ENCODE data around the gene PITX1. TPM values are rescaled to one million over a fixed set of nuclear protein-coding genes. Genes with fewer than 3 reads are reported as not detected.

The PITX1 gene
- total RNA-seq, 2 experiments from 2014 or later = 0.14 TPM; not detected in 1

DNA sequence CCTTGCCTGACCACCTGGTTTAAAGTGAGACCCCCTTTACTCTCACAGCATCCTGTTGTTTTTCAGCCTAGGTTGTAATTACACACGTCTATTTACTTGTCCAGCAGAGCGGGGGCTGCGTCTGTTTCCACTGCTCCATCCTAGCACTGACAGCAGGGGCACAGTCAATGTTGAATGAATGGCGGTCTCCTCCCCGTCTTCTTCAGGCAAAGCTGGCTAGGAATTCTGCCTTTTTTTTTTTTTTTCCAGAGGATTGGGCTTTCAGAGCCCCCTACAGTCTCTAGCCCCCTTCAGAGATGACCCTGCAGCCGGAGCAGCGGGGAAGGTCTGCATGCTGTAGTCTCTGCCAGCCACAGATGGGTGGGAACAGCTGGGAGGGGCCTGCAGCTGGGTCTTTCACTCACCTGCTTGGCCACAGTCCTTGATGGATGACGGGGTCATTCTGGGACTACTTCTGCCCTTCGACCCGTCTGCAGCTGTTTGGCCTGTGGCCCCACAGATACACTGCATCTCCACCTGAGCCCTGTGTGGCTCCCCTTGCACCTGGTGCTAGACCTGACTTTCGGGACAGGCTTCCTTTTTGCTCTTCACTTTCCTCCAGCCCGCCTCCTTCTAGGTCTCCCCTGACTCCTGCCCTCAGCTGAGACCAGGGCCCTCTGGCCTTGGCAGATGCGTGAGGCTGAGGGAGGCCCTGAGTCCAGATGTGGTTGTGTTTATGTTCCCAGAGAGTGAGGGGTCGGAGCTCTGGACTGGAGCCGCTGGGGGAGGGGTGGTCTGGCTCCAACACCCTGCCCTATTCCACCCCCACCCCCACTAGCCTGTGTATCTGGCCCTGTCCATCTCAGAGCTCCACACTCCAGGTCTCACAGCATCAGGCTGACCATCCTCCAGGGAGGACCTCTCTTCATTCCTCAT lies 8.0 kb downstream of the PITX1 start:
- H3K4me1 Mint-ChIP-seq = peaks cover 13% of the 10 kb centered on the region
- DNase-seq = no peak
- no peak for ATAC-seq
- H3K9me3 Mint-ChIP-seq (ENCODE audit: low read depth) = no peaks in the 10 kb centered on the region
- no peak overlapping the region for H3K4me3 Mint-ChIP-seq
- H3K36me3 Mint-ChIP-seq = peaks cover 10% of the 10 kb centered on the region
- H3K27ac Mint-ChIP-seq = no peak overlapping the region
- CTCF ChIA-PET = no interaction called here
- H3K27me3 Mint-ChIP-seq = peaks cover 53% of the 10 kb centered on the region

GRCh38 chr5:135024956-135025729 lies 8.9 kb downstream of the PITX1 start:
- Mint-ChIP-seq H3K36me3 (peaks cover 10% of the 10 kb centered on the region), H3K9me3 (ENCODE audit: low read depth) (no peaks in the 10 kb centered on the region), H3K4me3 (no peak overlapping the region), H3K4me1 (peaks cover 8% of the 10 kb centered on the region), H3K27ac (no peak overlapping the region), H3K27me3 (peaks cover 45% of the 10 kb centered on the region)
- ATAC-seq (no peak), DNase-seq (no peak)
- CTCF ChIA-PET = no interaction called here

DNA sequence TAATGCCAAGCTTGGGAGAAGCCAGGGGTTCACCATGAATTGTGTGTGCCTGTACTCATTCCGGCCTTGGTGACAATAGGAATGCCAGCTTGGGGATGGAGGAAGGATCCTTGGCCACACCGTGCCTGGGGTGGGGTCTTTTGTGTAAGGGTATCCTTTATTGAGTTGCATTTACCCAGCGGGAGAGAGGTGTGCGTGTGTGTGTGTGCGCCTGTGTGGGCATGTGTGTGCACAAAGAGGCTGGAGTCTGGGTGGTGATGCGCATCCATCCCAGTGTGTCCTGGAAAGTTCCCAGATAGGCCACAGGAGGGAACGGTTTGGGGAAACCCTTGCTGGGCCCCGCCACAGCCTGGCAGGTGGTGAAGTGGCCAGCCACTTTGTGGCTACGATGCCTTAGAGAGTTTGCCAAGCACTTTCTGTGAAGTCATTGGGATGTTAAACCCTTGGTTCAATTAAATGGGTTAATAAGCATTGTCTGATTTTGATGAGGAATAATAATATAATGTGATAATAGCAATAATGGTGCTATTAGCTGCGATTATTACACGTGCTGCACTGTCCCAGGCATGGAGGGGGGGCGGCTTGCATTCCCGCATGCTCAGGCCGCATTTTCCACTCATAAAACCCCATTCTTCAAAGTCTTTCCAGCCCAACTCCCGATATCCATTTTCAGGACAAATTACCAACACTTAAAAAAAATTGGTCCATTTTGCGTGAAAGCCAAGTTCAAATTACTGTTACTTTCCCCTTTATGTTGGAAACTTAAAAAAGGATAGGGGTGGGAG lies 13.7 kb downstream of the PITX1 start:
- Mint-ChIP-seq H3K36me3 (no peaks in the 10 kb centered on the region), H3K27ac (no peak overlapping the region), H3K9me3 (ENCODE audit: low read depth) (no peaks in the 10 kb centered on the region), H3K4me1 (no peaks in the 10 kb centered on the region), H3K27me3 (peaks cover 10% of the 10 kb centered on the region), H3K4me3 (no peak overlapping the region)
- DNase-seq (no peak), ATAC-seq (no peak)
- CTCF ChIA-PET = no interaction called here

DNA sequence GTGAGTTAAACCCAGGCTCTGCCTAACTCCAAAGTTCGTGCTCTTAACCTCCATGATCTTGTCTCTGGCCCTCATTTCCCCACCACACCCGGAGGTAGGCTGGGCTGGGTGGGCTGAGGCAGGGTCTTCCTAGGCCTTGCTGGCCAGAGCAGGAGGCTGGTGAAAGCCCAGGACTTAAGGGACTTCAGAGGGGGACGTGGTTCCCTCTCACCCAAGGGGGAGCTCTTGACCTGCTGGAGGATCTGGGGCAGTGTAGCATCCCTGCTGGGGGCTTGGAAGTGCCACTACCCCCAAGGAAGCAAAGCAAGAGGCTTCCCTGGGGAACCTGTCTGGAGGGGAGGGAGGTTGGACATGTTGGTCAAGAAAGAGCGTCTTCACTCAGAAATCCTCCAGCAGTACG lies 14.7 kb downstream of the PITX1 start:
- H3K27me3 Mint-ChIP-seq = peaks cover 7% of the 10 kb centered on the region
- ATAC-seq (no peak), DNase-seq (no peak)
- no peak overlapping the region for H3K4me3 Mint-ChIP-seq
- H3K36me3 Mint-ChIP-seq = no peaks in the 10 kb centered on the region
- CTCF ChIA-PET = no interaction called here
- no peak overlapping the region for H3K27ac Mint-ChIP-seq
- H3K9me3 Mint-ChIP-seq (ENCODE audit: low read depth) = no peaks in the 10 kb centered on the region
- H3K4me1 Mint-ChIP-seq = no peaks in the 10 kb centered on the region

- no peak for ATAC-seq
Measured at GRCh38 chr5:135018457-135018856, 15.6 kb downstream of the PITX1 start.

GRCh38 chr5:135016861-135017290 lies 17.2 kb downstream of the PITX1 start:
- no peaks in the 10 kb centered on the region for H3K27me3 Mint-ChIP-seq
- CTCF ChIA-PET = no interaction called here
- no peak overlapping the region for H3K4me3 Mint-ChIP-seq
- H3K36me3 Mint-ChIP-seq = no peaks in the 10 kb centered on the region
- DNase-seq = no peak
- no peaks in the 10 kb centered on the region for H3K4me1 Mint-ChIP-seq
- no peaks in the 10 kb centered on the region for H3K9me3 Mint-ChIP-seq (ENCODE audit: low read depth)
- ATAC-seq = no peak
- H3K27ac Mint-ChIP-seq = no peak overlapping the region

More at GRCh38 chr5:135018457-135018856, 15.6 kb downstream of the PITX1 start:
- no peak overlapping the region for H3K4me3 Mint-ChIP-seq
- H3K27ac Mint-ChIP-seq = no peak overlapping the region
- DNase-seq = no peak
- H3K36me3 Mint-ChIP-seq = no peaks in the 10 kb centered on the region
- no peaks in the 10 kb centered on the region for H3K4me1 Mint-ChIP-seq
- CTCF ChIA-PET = no interaction called here
- no peaks in the 10 kb centered on the region for H3K9me3 Mint-ChIP-seq (ENCODE audit: low read depth)
- peaks cover 7% of the 10 kb centered on the region for H3K27me3 Mint-ChIP-seq

- H3K36me3 Mint-ChIP-seq = no peaks in the 10 kb centered on the region
- H3K4me1 Mint-ChIP-seq = no peaks in the 10 kb centered on the region
- no peak overlapping the region for H3K27ac Mint-ChIP-seq
- no peaks in the 10 kb centered on the region for H3K27me3 Mint-ChIP-seq
- CTCF ChIA-PET = no interaction called here
- no peak for DNase-seq
- no peak for ATAC-seq
- H3K9me3 Mint-ChIP-seq (ENCODE audit: low read depth) = no peaks in the 10 kb centered on the region
- H3K4me3 Mint-ChIP-seq = no peak overlapping the region
Measured at GRCh38 chr5:135015942-135016341, 18.1 kb downstream of the PITX1 start.

GRCh38 chr5:135013947-135014570 lies 20.0 kb downstream of the PITX1 start:
- DNase-seq (no peak), ATAC-seq (no peak)
- CTCF ChIA-PET = no interaction called here
- Mint-ChIP-seq H3K36me3 (no peaks in the 10 kb centered on the region), H3K4me3 (no peak overlapping the region), H3K9me3 (ENCODE audit: low read depth) (no peaks in the 10 kb centered on the region), H3K4me1 (no peaks in the 10 kb centered on the region), H3K27me3 (no peaks in the 10 kb centered on the region), H3K27ac (no peak overlapping the region)

DNA sequence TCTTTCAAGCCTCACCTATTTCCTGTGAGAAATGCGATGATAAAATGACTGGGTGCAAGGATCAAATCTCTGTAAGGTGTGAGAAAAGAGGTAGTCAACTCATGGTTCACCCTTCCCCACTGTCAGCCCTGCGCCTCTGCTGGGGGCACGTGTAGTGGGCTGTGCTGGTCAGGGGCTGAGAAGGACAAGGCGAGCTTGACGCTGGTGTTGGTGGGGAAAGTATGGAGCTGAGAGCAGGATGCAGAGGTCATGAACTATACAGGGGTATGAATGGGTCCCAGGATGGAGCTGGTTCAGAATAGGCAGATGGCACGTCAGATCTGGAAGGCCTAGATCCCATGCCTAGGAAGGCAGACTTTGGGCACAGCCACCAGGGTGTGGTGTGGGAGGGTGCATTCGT lies 20.6 kb downstream of the PITX1 start:
- Mint-ChIP-seq H3K4me3 (no peak overlapping the region), H3K4me1 (no peaks in the 10 kb centered on the region), H3K27me3 (no peaks in the 10 kb centered on the region), H3K36me3 (no peaks in the 10 kb centered on the region), H3K9me3 (ENCODE audit: low read depth) (no peaks in the 10 kb centered on the region), H3K27ac (no peak overlapping the region)
- CTCF ChIA-PET = no interaction called here
- ATAC-seq (no peak), DNase-seq (peak; percentile 37)

DNA sequence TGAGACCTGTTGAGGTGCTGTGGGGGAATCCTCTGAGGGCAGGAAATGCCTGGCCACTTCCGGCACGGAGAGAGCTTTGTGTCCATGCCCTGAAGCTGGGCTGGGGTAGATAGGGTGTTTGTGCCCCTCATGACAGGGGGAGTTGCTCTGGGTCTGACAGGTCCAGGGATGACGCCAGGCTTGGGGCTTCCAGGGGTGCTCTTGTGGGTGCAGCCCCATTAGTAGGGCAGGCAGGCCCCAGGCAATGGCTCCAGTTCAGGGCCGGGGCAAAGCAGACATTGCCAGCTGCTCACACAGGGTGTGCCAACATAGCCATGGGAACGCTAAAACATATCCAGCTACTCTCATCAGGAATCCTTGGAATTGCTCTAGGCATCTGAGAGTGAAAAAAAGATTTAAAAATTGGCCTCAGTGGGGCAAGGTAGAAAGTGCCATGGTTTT lies 21.1 kb downstream of the PITX1 start:
- no peak for DNase-seq
- ATAC-seq = no peak
- H3K9me3 Mint-ChIP-seq (ENCODE audit: low read depth) = no peaks in the 10 kb centered on the region
- CTCF ChIA-PET = no interaction called here
- no peak overlapping the region for H3K27ac Mint-ChIP-seq
- no peaks in the 10 kb centered on the region for H3K27me3 Mint-ChIP-seq
- H3K36me3 Mint-ChIP-seq = no peaks in the 10 kb centered on the region
- no peak overlapping the region for H3K4me3 Mint-ChIP-seq
- no peaks in the 10 kb centered on the region for H3K4me1 Mint-ChIP-seq

DNA sequence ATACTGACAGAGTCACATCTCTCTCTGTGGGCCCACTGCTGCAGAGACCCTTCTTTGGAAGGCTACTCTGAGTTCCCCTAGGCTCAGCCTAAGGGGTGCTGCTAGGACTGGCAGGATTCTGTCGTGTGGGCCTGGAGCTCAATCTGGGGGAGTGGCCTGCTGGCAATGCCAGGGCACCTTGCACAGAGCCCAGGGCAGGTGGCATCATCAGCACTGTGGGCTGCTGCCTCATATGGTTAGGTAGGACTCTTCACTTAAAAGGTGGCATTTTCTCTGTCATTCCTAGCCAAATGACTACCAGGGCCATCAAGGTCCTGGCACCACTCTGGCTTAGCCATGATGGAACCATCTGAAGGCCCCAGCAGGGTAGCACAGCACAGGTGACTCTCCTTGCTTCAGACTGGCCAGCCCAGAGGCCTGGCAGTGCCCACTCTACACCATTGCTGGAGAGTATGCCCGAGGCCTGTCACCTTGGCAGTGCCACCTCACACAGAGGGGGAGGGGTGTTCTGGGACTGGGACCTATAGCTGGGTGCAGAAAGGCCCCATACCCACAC lies 21.9 kb downstream of the PITX1 start:
- CTCF ChIA-PET = no interaction called here
- Mint-ChIP-seq H3K4me3 (no peak overlapping the region), H3K9me3 (ENCODE audit: low read depth) (no peaks in the 10 kb centered on the region), H3K27ac (no peak overlapping the region), H3K27me3 (no peaks in the 10 kb centered on the region), H3K36me3 (no peaks in the 10 kb centered on the region), H3K4me1 (no peaks in the 10 kb centered on the region)
- ATAC-seq (no peak), DNase-seq (no peak)

GRCh38 chr5:135011355-135012032 lies 22.5 kb downstream of the PITX1 start:
- CTCF ChIA-PET = interaction anchor here (0.5 kb wide), 1 partner anchor 1326 kb away, joined by 3 read pairs; no protein-coding TSS in a partner anchor
- no peaks in the 10 kb centered on the region for H3K9me3 Mint-ChIP-seq (ENCODE audit: low read depth)
- H3K27ac Mint-ChIP-seq = no peak overlapping the region
- H3K4me3 Mint-ChIP-seq = no peak overlapping the region
- no peaks in the 10 kb centered on the region for H3K27me3 Mint-ChIP-seq
- DNase-seq (no peak), ATAC-seq (no peak)
- no peaks in the 10 kb centered on the region for H3K4me1 Mint-ChIP-seq
- no peaks in the 10 kb centered on the region for H3K36me3 Mint-ChIP-seq
